Glomerular visceral epithelial cell (primary cell): ENCODE data around the gene BRIP1.
"Not testable (repeated sequence)": the region's sequence is repeated elsewhere in the genome, so short reads cannot be mapped to it uniquely, and the experiment has no call there.

Source experiments
- DNase-seq: peaks from one replicate; pipeline ENCODE4 v3.0.0-alpha.2; 2016; ENCODE audit errors: extremely low spot score

BRIP1 gene

DNA sequence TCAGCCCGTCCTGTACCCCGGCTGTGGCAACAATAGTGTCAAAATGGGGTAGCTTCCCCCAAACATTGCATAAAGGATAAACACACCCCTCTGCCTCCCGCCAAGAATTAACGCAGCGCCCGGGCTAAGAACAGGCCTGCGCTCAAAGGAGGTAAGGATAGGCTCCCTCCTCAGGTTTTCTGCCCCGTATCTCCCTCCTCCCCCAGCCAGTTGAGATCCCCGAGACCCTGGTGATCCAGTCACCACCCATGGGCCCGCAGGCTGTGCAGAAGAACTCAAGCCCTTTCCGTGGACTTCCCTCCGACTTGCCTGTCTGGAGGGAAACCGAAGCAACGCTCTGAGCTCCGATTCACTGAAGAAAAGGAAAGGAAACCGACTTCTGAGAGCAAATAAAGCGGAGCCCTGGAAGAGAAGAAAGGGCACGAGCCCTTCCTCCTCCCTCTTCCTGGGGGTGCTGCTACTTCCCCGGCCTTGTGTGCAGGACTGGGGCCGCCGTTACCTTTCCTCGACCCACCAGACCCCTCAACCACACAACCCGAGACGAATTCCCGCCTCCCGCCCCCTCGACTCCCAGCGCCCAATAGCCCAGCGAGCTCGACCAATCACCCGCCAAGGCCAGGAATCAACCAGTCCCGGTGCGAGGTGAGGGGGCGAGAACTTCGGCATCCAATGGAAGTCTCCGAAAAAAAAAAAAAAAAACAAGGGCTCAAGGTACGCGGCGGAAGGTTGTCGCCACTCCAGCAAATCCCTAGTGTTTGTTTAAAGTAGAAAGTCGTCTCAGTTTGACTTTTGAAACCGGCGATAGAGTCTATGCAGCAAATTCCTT is at the start of gene BRIP1:
BRIP1 (minus strand) TSS at position 554 of the 826 bp plus-strand sequence. CDS start 1,989 bp downstream, outside the sequence.
- DNase-seq: peak; percentile 97

DNA sequence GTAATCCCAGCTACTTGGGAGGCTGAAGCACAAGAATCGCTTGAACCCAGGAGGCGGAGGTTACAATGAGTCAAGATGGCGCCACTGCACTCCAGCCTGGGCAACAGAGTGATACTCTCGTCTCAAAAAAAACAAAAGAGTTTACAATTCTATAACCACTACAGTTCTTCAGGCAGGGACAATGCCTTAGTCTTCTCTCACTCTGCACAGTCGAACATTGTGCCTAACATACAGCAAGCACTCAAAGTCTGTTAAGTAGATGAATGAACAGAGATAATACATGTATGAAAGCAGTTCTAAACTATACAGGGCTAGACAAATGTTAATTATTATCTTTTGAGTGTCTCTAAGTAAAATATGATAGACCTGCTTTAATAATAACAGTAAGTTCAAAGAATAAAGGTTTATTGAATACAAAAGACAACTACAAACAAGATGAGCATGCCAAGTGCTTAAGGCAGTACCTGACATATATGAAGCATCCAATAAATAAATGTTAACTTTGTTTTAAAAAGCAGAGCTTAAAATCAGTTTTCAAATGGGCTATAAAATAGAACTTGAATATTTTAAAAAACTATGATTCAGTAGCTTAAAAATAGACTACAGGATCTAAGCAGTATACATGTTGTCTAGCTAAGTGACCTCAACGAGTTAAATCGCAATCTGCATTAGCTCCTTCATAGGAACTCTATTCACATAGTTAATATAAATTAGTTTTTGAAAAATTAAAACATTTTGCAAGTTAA is 45.1 kb upstream of the BRIP1 start:
- DNase-seq: no peak

DNA sequence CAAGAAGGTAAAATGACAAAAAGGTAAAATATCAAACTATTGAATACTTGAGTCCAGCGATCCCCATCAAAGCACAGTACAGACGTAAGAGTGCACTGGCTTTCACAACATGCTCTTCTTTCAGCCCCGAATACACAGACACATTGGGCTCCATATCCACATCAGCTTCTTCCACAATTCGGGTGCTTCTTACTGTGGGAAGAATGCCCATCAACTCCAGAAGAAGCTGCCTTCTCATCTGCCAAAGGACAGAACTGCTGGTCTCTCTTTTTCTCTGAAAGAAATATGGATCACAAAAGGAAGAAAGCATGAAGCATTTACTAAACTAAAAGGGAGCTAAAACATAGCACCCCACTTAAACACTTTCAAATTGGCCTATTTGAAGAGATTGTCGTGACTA is 44.0 kb upstream of the BRIP1 start:
- no peak for DNase-seq

GRCh38 chr17:61904094-61904710 is 40.9 kb upstream of the BRIP1 start:
- DNase-seq: no peak

DNA sequence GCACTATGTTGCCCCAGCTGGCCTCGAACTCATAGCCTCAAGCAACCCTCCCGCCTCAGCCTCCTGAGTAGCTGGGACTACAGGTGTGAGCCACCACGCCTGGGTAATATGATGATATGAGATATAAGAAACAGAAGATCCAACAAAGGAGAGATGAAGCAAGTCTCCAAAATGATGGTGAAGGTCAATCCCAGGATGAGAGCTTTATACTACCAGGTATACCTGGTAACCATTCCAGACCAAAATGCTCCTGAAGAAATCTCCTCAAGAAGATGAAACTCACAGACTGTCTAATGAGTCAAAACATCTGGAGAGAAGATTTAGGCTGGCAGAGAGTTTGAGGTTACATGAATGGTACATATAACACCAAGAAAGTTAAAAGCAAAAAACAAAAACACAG is 39.9 kb upstream of the BRIP1 start:
- no peak for DNase-seq

DNA sequence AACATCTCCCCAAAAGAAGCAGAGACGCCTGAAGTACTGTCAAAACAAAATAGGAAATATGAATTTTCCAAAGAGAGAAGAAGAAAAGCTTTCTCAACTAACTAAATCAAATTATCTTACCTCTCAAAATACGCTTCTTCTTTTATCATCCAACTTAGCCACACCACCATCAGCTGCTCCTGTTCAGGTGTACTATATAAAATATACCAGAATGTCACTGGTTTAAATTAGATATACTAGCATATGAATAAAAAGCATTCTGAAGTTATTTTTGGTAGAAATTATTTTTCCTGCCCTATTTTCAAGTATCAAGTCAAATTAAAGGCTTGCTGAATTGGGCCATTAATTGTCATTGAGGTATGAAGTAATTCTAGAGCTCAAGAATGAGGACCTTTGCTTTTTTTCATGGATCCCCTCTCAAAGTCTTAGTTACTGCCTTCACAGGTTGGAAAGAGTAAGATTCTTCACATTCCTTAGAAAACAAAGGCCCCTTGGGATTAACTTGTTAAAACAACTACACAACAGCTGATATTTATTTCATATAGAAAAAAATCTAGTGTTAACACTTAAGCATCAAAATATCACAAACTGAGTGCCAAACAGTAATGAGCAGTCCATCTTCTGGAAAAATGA is 34.3 kb upstream of the BRIP1 start:
- no peak for DNase-seq

DNA sequence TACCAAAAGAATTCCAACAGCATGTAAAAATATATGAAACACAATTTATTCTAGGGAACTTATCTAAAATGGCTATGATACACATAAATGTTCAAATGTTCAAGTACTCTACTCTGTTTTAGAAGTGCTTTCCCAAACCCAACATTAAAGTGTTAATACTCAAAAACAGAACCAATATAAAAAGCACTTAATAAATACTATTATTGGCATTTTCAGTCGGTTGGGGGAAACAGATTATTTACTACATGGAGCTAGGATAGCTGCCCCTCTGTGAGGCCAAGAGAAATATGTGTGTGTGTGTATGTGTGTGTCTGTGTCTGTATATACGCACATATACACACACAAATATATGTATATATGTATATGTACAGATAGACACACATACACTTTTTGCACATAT is 32.1 kb upstream of the BRIP1 start:
- no peak for DNase-seq

- DNase-seq: not testable (repeated sequence)
Observed at GRCh38 chr17:61894310-61894709, 31.0 kb upstream of the BRIP1 start.

DNA sequence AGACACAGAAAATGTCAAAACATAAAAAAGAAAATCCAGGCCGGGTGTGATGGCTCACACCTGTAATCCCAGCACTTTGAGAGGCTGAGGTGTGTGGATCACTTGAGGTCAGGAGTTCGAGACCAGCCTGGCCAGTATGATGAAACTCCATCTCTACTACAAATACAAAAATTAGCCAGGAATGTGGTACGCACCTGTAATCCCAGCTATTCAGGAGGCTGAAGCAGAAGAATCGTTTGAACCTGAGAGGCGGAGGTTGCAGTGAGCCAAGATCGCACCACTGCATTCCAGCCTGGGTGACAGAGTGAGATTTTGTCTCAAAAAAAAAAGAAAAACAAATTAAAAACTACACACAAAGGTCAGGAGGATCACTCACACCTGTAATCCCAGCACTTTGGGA is 24.4 kb upstream of the BRIP1 start:
- not testable (repeated sequence) for DNase-seq

- peak; percentile 5 for DNase-seq
Observed at GRCh38 chr17:61885865-61886264, 22.5 kb upstream of the BRIP1 start.

DNA sequence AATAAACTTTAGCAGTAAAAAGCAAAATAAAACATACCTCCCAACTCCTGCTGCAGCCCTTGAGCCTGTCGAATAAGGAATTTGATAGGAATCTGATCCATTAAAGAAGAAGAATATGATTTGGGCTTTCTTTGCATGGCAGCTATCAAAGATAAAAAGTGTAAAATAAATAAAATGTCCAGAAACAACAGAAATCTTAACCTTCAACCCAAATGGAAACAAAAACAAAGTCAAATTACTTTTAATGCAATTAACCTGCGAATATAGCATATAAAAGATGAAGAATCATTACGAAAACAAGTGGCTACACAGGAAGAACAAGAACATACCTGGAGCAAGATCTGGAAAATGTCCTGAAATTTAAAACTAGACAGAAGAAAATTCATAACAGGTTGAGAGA is 21.5 kb upstream of the BRIP1 start:
- no peak for DNase-seq

DNA sequence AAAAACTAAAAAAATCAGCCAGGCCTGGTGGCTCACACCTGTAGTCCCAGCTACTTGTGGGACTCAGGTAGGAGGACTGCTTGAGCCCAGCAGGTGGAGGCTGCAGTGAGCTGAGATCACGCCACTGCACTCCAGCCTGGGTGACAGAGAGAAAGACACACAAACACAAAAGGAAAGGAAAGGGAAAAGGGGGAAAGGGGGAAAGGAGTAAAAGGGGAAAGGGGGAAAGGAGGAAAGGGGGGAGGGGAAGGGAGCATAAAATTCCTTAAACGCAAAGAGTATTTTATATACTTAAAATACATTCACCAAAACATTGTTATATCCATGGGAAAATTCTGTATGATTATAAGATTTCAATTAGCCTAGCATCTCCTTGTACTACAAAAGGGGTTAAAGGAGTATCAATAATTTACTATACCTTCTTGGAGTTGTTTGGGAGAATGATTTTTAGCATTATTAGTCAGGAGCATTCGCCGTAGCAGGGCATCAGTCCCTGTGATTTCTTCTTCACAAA is 17.3 kb upstream of the BRIP1 start:
- no peak for DNase-seq

DNA sequence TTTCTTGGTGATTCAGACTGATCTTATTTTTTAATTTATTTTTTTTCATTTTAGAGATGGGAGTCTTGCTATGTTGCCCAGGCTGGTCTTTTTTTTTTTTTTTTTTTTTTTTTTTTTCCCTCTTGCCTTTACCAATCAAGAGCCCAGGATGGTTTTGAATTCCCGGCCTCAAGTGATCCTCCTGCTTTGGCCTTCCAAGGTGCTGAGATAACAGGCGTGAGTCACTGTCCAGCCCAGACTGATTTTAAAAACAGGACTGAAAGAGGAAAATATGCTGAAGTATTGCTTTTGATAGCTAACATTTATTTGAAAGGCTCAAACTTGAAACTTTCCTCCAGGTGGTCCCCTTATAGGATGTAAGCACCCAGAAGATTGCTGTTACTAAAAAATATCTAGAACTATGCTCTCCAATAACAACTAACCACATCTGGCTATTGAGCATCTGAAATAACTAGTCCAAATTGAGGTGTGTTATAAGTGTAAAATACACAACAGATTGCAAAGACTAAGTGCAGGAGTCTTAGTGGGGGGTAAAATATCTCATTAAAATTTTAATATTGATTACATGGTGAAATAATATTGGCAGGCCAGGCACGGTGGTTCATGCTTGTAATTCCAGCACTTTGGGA is 15.8 kb upstream of the BRIP1 start:
- no peak for DNase-seq

DNA sequence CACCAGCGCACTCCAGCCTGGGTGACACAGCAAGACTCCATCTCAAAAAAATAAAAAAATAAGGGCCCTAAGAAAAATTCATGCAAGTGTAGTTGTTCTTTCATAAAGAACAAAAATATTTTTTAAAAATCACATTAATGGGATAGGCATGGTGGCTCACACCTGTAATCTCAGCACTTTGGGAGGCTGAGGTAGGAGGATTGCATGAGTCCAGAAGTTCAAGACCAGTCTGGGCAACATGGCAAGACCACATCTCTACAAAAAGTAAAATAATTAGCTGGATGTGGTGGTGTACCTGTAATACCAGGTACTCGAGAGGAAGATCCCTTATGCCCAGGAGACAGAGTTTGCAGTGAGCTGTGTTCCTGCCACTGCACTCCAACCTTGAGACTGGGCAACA is 15.2 kb upstream of the BRIP1 start:
- DNase-seq: no peak

- DNase-seq: no peak
Observed at GRCh38 chr17:61877837-61878236, 14.5 kb upstream of the BRIP1 start.

GRCh38 chr17:61875804-61876203 is 12.5 kb upstream of the BRIP1 start:
- no peak for DNase-seq

GRCh38 chr17:61875285-61875684 is 12.0 kb upstream of the BRIP1 start:
- no peak for DNase-seq

GRCh38 chr17:61874075-61874474 is 10.7 kb upstream of the BRIP1 start:
- DNase-seq: no peak

DNA sequence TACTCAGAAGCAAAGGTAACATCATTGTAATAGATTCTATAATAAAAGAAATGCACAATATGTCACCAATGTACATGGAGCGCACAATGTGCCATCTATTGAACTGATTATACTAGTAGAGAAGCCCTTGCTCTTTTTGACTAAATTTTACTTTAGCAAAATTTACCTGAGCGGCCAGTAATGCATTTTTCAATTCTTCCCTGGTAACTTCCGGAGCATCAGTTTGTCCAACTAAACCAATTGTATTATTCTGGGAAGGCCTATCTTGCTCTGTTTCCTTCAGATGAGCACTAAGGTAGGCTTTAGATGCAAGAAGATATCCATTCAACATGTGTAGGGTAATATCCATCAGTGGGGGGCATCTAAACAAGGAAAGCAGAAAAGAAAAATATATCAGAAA is 8.8 kb upstream of the BRIP1 start:
- DNase-seq: no peak

DNA sequence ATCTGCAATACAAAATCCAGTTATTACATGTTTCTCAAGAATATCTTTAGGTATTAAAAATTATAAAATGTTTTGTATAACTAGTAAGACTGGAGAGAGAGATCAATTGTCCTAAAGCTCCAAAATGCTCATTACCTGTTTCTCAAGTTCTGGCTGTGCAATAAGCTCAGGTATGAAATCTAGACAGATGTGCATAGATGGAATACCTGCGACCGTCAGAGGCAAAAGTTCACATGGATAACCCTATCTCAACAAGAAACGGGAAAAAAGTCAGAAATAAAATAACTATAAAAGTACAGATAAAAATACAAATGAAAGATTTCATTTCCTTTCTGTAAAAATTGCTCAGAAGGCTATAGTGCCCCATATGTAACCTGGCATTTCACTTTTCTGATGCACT is 5.8 kb upstream of the BRIP1 start:
- DNase-seq: no peak

GRCh38 chr17:61868074-61868473 is 4.7 kb upstream of the BRIP1 start:
- no peak for DNase-seq

DNA sequence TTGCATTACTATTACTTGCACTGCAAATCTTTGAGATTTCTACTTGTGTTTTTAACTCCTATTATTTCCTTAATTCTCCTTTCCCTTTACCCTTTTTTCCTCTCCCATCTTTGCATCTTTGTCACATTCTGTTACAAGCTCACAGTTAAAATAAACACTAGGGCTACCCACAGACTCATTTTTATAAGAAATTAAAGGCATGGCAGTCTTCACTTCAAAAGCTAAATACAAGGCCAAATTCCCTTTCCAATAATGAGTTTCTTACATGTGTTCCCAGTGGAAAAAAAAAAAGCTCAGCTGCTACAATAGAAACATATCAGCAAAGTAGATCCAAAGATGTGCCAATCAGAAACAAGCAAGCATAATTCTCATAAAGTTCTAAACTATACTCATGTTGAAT is 3.7 kb upstream of the BRIP1 start:
- DNase-seq: no peak
